ENCODE measurements around the gene CD177. TPM values are rescaled to one million over a fixed set of nuclear protein-coding genes. Genes with fewer than 3 reads are reported as not detected.

Gene CD177
- total and polyA plus RNA-seq, 8 donors: 0.14 to 2.8 (median 0.28) TPM; not detected in 1

DNA sequence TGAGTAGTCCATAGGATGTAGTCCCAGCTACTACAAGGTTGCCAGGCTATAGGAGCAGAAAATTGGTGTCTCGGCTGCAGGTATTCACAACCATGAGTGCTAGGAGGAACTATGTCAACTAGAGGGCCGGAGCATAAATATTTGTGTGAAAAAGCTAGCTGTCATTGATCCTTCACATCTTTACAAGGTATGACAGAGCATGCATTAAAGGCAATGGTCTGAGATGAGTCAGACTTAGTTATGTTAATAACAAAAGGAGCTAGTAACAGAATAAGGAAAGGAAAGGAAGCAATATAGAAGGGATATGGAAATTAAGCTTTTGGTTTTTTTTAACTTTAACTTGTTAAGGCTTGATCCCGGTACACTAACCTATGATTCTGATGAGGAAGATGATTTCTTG, 43.3 kb upstream of the CD177 start:
- no peak overlapping the region for H3K27ac ChIP-seq
- TF ChIP-seq, protein P1, sequence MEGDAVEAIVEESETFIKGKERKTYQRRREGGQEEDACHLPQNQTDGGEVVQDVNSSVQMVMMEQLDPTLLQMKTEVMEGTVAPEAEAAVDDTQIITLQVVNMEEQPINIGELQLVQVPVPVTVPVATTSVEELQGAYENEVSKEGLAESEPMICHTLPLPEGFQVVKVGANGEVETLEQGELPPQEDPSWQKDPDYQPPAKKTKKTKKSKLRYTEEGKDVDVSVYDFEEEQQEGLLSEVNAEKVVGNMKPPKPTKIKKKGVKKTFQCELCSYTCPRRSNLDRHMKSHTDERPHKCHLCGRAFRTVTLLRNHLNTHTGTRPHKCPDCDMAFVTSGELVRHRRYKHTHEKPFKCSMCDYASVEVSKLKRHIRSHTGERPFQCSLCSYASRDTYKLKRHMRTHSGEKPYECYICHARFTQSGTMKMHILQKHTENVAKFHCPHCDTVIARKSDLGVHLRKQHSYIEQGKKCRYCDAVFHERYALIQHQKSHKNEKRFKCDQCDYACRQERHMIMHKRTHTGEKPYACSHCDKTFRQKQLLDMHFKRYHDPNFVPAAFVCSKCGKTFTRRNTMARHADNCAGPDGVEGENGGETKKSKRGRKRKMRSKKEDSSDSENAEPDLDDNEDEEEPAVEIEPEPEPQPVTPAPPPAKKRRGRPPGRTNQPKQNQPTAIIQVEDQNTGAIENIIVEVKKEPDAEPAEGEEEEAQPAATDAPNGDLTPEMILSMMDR (IDR thresholded peaks at IDR 0.05): no peak
- FAIRE-seq (no peak), ATAC-seq (no peak), DNase-seq (no peak)
- H3K9me3 ChIP-seq: no peaks in the 10 kb centered on the region
- 61 to 80% methylated on average over 3 of the region's 3 CpGs for WGBS, 2 donors
- H3K27me3 ChIP-seq: no peaks in the 10 kb centered on the region
- H3K4me3 ChIP-seq: no peak overlapping the region
- no peaks in the 10 kb centered on the region for H3K36me3 ChIP-seq
- no peaks in the 10 kb centered on the region for H3K4me1 ChIP-seq
- intact Hi-C loops (cut with DNase I): no loop called here

DNA sequence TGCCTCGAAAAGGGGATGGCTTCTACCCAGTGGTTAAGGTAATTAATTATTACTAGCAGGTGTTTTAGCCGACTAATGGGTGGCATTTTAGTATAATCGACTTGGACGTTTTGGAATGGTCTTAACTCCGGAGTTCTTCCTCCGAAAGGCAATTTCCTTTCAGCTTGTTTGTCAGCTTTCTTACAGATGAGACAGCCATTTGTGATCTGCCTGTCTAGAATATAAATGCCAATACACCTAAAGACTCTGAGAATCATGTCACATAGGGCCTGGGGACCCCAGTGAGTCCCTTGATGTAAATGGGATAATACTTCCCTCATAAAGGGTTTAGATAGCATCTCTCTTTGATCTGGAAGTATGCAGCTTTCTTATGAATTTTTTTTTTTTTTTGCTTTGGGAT, 42.2 kb upstream of the CD177 start:
- no peaks in the 10 kb centered on the region for H3K4me1 ChIP-seq
- 59 to 66% methylated on average over 6 of the region's 6 CpGs for WGBS, 2 donors
- H3K27ac ChIP-seq: no peak overlapping the region
- no peaks in the 10 kb centered on the region for H3K9me3 ChIP-seq
- DNase-seq: no peak
- H3K36me3 ChIP-seq: no peaks in the 10 kb centered on the region
- intact Hi-C loops (cut with DNase I): no loop called here
- no peak for ATAC-seq
- no peak for FAIRE-seq
- no peaks in the 10 kb centered on the region for H3K27me3 ChIP-seq
- H3K4me3 ChIP-seq: no peak overlapping the region
- TF ChIP-seq, protein P1 (IDR thresholded peaks at IDR 0.05): no peak

DNA sequence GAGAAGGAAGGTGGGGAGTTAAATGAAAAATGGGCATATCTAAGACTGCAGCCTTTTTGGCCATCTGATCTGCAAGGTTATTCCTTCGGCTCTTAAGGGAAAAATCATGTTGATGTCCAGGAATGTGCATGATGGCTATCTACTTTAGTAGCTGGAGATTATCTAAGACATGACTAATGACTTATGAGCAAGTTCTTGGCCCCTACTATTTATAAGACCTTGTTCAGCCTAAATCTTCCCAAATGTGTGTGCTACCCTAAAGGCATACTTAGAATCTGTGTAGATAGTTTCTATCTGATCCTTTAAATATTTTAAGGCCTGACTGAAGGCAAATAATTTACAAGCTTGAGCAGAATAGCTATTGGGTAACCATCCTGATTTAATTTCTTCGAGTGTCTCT, 41.8 kb upstream of the CD177 start:
- Histone ChIP-seq H3K4me1 (no peaks in the 10 kb centered on the region), H3K27ac (no peak overlapping the region), H3K36me3 (no peaks in the 10 kb centered on the region), H3K27me3 (no peaks in the 10 kb centered on the region), H3K9me3 (no peaks in the 10 kb centered on the region), H3K4me3 (no peak overlapping the region)
- intact Hi-C loops (cut with DNase I): no loop called here
- no peak for FAIRE-seq
- DNase-seq: no peak
- TF ChIP-seq, protein P1 (IDR thresholded peaks at IDR 0.05): no peak
- 52 to 61% methylated on average over 2 of the region's 2 CpGs for WGBS, 2 donors
- ATAC-seq: no peak

DNA sequence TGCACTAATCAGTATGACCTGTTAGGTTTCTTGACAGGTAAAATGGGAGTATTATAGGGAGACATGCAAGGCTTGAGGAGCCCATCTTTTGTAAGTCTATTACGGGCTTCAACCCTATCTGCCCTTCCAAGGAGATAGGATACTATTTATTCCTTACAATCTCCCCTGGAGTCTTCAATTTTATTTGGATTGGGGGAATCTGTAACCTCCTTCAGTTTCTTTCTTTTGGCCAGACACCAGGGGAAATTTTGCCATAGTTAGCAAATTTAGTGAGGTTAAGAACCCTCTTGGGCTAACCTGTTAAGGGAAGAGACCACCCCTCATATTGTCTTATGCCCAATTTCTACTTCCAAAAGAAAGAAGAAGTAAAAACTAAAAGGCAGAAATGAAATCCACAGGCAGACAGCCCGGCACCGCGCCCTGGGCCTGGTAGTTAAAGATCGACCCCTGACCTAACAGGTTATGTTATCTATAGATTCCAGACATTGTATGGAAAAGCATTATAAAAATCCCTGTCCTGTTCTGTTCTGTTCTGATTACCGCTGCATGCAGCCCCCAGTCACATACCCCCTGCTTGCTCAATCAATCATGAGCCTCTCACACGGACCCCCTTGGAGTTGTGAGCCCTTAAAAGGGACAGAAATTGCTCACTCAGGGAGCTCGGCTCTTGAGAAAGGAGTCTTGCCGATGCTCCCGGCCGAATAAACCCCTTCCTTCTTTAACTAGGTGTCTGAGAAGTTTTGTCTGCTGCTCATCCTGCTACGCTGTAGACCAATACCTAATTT, 39.6 kb upstream of the CD177 start:
- FAIRE-seq: no peak
- no peak overlapping the region for H3K27ac ChIP-seq

DNA sequence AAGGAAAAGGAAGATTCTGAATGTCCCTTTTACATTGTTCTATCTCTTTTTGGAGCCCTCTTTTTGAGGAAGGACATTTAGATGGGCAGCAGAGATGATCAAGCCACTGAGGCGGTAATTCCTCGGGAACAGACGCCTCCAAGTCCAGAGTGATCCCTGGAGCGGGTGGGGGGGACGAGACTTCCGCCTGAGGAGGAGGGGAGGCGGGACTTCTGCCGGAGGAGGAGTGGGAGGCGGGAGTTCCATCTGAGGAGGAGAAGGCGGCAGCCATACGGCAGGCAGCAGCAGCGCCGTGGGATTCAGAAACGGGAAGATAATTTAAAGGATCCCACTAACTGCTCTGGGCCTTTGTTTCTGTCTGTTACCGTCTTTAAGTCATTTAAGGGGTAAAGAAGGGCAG, 37.6 kb upstream of the CD177 start:
- WGBS, 2 donors: 70 to 77% methylated on average over 15 of the region's 15 CpGs

More for the DNA sequence above, 39.6 kb upstream of the CD177 start:
- Histone ChIP-seq H3K36me3 (no peaks in the 10 kb centered on the region), H3K4me1 (no peaks in the 10 kb centered on the region), H3K27me3 (no peaks in the 10 kb centered on the region), H3K9me3 (no peaks in the 10 kb centered on the region), H3K4me3 (no peak overlapping the region)
- intact Hi-C loops (cut with DNase I): no loop called here
- no peak for ATAC-seq
- no peak for DNase-seq
- TF ChIP-seq, protein P1 (IDR thresholded peaks at IDR 0.05): no peak
- WGBS, 2 donors: 65 to 77% methylated on average over 12 of the region's 12 CpGs

More for the DNA sequence above, 37.6 kb upstream of the CD177 start:
- ATAC-seq (no peak), DNase-seq (no peak), FAIRE-seq (no peak)
- Histone ChIP-seq H3K36me3 (no peaks in the 10 kb centered on the region), H3K4me1 (no peaks in the 10 kb centered on the region), H3K9me3 (no peaks in the 10 kb centered on the region), H3K4me3 (no peak overlapping the region), H3K27me3 (no peaks in the 10 kb centered on the region), H3K27ac (no peak overlapping the region)
- intact Hi-C loops (cut with DNase I): no loop called here
- TF ChIP-seq, protein P1 (IDR thresholded peaks at IDR 0.05): no peak

Data from pancreas (tissue), 10 donors.